AG04449 (cell line): Measurements from ENCODE around the gene VPS13C.
A peak's percentile ranks its signal among the peaks of the same experiment; 100 is the strongest.

Experiments used
- CTCF ChIA-PET: fragments of 350-600 bp; formaldehyde crosslinking; extraction: SDS; loops from one replicate; lab custom pipeline; 2021; ENCODE audit warnings: antibody characterized with exemption; lab: Yijun Ruan, JAX
- POLR2A ChIA-PET: fragments of 400-600, 350-600 bp; formaldehyde crosslinking; extraction: SDS; loops from one replicate; lab custom pipeline; 2020; ENCODE audit warnings: antibody characterized with exemption, inconsistent platforms; lab: Yijun Ruan, JAX
- DNase-seq: peaks from one replicate; pipeline ENCODE4 v3.0.0-alpha.2; 2010; ENCODE audit warnings: low read depth, low spot score
- H3K4me3 ChIP-seq: 2 replicates; pipeline ENCODE4 v1.5.1; 2011; ENCODE audit warnings: low read depth, mild to moderate bottlenecking, control low read depth, low read length
- TF ChIP-seq, protein P1 (sequence below): IDR thresholded peaks from one replicate; pipeline ENCODE4 v1.5.1; 2011; ENCODE audit warnings: mild to moderate bottlenecking, moderate library complexity, low read length, control low read depth, inconsistent platforms; ENCODE audit not compliant: insufficient read depth; ENCODE audit errors: missing control alignments

Gene VPS13C

DNA sequence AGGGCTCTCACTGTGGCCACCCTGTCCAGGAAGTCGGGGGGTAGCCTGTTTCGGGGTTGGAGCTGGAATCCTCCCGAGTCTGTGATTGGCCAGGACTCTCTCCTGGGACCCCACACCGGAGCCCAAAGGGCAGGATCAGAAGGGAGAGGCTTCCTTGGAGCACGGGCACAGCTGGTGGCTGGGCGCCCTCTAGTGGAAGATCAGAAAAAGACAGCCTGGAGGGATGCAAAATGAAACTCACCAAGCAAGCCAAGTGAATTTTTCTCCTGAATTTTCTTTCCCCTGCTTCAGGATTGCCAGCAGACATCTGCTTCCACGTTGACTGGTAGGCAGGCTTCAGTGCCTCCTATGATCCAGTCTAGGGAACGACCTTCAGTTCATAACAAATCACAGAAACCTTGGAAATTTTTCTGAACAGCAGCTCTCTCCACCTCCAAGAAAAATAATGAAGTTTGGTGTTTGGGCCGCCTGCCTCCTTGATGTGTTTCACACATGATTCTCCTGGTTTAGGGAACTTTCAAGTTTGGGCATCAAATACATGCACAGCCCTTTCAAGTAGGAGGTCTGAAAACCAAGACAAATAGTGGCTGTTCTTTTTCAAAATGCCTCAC is 224.6 kb downstream of the VPS13C start:
- CTCF ChIA-PET, result interaction anchor here (0.7 to 5.9 kb wide), 43 partner anchors 10 to 1353 kb away, joined by 3 to 60 read pairs (median 4); partner anchors contain the start of genes C2CD4A and VPS13C
- POLR2A ChIA-PET, result no interaction called here
- DNase-seq, result no peak
- TF ChIP-seq, protein P1, sequence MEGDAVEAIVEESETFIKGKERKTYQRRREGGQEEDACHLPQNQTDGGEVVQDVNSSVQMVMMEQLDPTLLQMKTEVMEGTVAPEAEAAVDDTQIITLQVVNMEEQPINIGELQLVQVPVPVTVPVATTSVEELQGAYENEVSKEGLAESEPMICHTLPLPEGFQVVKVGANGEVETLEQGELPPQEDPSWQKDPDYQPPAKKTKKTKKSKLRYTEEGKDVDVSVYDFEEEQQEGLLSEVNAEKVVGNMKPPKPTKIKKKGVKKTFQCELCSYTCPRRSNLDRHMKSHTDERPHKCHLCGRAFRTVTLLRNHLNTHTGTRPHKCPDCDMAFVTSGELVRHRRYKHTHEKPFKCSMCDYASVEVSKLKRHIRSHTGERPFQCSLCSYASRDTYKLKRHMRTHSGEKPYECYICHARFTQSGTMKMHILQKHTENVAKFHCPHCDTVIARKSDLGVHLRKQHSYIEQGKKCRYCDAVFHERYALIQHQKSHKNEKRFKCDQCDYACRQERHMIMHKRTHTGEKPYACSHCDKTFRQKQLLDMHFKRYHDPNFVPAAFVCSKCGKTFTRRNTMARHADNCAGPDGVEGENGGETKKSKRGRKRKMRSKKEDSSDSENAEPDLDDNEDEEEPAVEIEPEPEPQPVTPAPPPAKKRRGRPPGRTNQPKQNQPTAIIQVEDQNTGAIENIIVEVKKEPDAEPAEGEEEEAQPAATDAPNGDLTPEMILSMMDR, result peak; percentile 92
- peak overlapping the region; percentile 25 for H3K4me3 ChIP-seq

DNA sequence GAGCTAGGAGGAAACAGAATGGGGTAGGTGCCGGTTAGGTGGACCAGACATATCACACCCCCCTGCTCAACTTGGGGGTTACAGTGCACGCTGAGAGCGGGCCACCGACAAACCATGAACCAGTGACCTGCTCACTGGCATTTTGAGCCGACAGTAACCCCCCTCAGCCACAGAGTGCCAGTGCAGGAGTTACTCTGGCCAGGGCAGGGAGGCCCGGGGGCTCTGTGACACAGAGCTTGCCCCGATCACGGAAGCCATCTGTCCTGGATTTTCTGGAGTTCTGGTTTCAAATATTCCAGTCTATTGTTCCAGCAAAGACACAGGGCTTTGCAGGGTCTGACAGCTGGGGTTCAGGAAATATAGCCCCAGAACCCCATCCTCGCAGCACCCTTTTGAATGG is 225.2 kb downstream of the VPS13C start:
- DNase-seq, result no peak
- TF ChIP-seq, protein P1, result no peak
- CTCF ChIA-PET, result interaction anchor here (0.8 to 5.9 kb wide), 45 partner anchors 10 to 1509 kb away, joined by 3 to 60 read pairs (median 5); partner anchors contain the start of genes C2CD4A and VPS13C
- no peak overlapping the region for H3K4me3 ChIP-seq
- POLR2A ChIA-PET, result no interaction called here

DNA sequence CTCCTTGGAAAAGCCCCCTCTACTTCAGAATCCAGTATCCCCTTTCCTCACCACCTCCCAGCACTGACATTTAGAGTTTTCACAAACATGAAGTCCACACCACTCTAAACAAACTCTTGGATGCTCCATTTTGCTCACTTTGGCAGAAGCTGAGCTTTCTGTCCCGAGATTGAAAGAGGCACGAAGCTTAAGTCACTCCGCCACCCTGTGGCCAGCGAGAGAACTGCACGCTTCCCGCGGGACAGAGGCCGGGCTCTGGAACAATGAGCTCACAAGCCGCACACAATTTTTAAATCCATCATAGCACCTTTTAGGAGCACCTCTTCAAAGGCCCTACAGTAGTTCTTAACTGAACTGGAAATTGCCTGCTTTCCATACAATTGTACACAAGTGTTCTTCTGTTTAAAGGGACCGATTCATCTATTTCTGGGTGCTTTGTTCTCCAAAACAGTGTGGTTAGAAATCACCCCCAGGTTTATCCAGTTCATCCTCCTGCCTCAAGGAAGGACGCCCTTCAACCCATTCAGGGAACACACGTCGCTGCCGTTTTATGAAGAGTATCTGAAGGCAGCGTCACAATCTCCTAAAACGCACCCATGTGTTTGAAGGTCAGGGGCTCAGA is 226.1 kb downstream of the VPS13C start:
- CTCF ChIA-PET, result interaction anchor here (0.6 to 5.9 kb wide), 69 partner anchors 8 to 1509 kb away, joined by 3 to 60 read pairs (median 4); partner anchors contain the start of gene ICE2
- POLR2A ChIA-PET, result no interaction called here
- peak; percentile 23 for DNase-seq
- H3K4me3 ChIP-seq, result no peak overlapping the region
- TF ChIP-seq, protein P1, result peak; percentile 91

DNA sequence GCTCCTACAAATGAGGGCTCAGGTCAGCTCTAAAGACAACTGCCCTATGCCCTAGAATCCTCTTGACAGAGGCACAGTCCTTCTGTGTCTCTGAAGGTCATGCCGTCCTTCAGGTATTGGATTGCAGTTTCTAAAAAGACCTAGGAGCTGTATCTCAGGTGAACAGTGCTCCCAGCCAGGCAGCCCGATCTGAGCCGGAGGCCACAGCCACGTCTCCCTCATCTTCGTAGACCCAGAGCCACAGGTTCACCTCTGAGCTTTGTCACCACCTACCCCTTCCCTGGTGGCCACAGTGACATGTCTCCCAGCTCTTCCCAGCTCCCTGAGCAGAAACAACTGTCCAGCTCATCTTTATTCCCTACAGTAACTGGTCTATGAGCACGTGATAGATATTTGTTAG is 228.0 kb downstream of the VPS13C start:
- TF ChIP-seq, protein P1, result no peak
- H3K4me3 ChIP-seq, result no peak overlapping the region
- no peak for DNase-seq
- ChIA-PET CTCF (interaction anchor here (0.7 to 5.9 kb wide), 11 partner anchors 11 to 1324 kb away, joined by 3 to 60 read pairs (median 5); no protein-coding TSS in a partner anchor), POLR2A (no interaction called here)

DNA sequence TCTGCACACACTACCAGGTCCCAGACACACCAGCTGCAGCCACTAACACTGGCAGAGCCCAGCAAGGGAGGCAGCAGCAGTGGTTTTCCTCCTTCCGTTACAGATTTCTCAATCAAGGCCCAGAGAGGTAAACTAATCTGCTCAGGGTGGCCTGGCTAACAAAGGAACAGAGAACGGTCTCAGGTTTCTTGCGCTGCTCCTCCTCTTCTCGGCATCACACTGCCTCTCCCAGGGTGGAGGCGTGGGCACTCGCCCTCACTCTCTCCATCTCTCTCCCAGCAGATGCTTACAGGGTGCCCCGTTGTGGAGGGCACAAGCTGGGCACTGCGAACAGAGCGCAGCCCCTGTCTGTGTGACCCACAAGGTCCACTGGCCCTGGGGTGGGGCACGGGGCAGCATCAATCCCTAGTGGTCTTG is 228.7 kb downstream of the VPS13C start:
- POLR2A ChIA-PET, result no interaction called here
- TF ChIP-seq, protein P1, result no peak
- no peak overlapping the region for H3K4me3 ChIP-seq
- no peak for DNase-seq
- CTCF ChIA-PET, result interaction anchor here (0.7 to 5.9 kb wide), 6 partner anchors 636 to 1323 kb away, joined by 3 to 60 read pairs (median 14); no protein-coding TSS in a partner anchor
